ENCODE data around the gene MYOM1. TPM values are rescaled to one million over a fixed set of nuclear protein-coding genes. Genes with fewer than 3 reads are reported as not detected.
A peak's percentile ranks its signal among the peaks of the same experiment; 100 is the strongest.

Gene MYOM1
- total RNA-seq, 2 experiments from 2014 or later, result 2.4 to 3.8 TPM

DNA sequence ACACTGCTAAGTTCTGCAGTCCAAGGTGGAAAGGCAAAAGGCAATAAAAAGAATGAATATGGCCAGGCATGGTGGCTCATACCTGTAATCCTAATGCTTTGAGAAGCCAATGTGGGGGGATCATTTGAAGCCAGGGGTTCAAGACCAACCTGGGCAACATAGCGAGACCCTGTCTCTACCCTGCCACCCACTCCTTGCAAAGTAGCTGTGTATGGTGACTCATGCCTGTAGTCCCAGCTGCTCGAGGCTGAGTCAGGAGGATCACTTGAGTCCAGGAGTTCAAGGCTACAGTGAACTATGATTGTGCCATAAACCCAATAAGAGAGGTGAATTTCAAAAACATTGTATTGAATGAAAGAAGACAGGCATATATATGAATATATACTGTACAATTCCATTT, 44.6 kb upstream of the MYOM1 start:
- TF ChIP-seq EZH2phosphoT487 (IDR thresholded peaks at IDR 0.05; ENCODE audit: borderline replicate concordance, low read depth, low read length), result no peak
- TF ChIP-seq, protein P1, sequence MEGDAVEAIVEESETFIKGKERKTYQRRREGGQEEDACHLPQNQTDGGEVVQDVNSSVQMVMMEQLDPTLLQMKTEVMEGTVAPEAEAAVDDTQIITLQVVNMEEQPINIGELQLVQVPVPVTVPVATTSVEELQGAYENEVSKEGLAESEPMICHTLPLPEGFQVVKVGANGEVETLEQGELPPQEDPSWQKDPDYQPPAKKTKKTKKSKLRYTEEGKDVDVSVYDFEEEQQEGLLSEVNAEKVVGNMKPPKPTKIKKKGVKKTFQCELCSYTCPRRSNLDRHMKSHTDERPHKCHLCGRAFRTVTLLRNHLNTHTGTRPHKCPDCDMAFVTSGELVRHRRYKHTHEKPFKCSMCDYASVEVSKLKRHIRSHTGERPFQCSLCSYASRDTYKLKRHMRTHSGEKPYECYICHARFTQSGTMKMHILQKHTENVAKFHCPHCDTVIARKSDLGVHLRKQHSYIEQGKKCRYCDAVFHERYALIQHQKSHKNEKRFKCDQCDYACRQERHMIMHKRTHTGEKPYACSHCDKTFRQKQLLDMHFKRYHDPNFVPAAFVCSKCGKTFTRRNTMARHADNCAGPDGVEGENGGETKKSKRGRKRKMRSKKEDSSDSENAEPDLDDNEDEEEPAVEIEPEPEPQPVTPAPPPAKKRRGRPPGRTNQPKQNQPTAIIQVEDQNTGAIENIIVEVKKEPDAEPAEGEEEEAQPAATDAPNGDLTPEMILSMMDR (conservative IDR thresholded peaks at IDR 0.05; ENCODE audit: low read length), result no peak
- Histone ChIP-seq H2AFZ (ENCODE audit: low read length) (no peak overlapping the region), H3K4me2 (ENCODE audit: low read length) (peak overlapping the region; percentile 93), H3K9me2 (ENCODE audit: insufficient read depth, low read length) (no peaks in the 10 kb centered on the region), H3K79me2 (ENCODE audit: insufficient read depth, low read depth, low read length) (peaks cover 88% of the 10 kb centered on the region), H3K36me3 (ENCODE audit: insufficient read depth, low read length) (peaks cover 4% of the 10 kb centered on the region; the same call in 1 of the 2 replicates), H4K20me1 (ENCODE audit: insufficient read depth, low read length) (peaks cover 31% of the 10 kb centered on the region; the same call in 1 of the 2 replicates), H3K4me3 (ENCODE audit: low read depth, low read length, poor library complexity, severe bottlenecking) (peak overlapping the region; percentile 86), H3K27ac (ENCODE audit: low read depth, low read length, poor library complexity, severe bottlenecking) (peak overlapping the region; percentile 53), H3K9me3 (ENCODE audit: low read length) (no peaks in the 10 kb centered on the region), H3K4me1 (ENCODE audit: insufficient read depth, low read length, poor library complexity, severe bottlenecking) (peaks cover 70% of the 10 kb centered on the region)
- CTCF ChIA-PET (ENCODE audit: unreplicated experiment), result interaction anchor here (0.8 to 1.1 kb wide), 2 partner anchors 15 to 33 kb away, joined by 3 read pairs; no protein-coding TSS in a partner anchor
- POLR2A ChIA-PET, result interaction anchor here (0.5 to 4.9 kb wide), 8 partner anchors 8 to 352 kb away, joined by 3 to 45 read pairs (median 4); no protein-coding TSS in a partner anchor
- no peak for DNase-seq (ENCODE audit: low spot score)
- BruUV-seq (replicated peaks), result no TSS peak
- intact Hi-C loops (cut with micrococcal nuclease; ENCODE audit: unreplicated experiment), result loop anchor here (5.0 kb wide), 1 partner anchor 607 kb away; the partner anchor contains the start of gene SMCHD1

- DNase-seq (ENCODE audit: low spot score), result no peak
- peaks cover 15% of the 10 kb centered on the region; the same call in 1 of the 2 replicates for H3K36me3 ChIP-seq (ENCODE audit: insufficient read depth, low read length)
- peak overlapping the region; percentile 81 for H3K27ac ChIP-seq (ENCODE audit: low read depth, low read length, poor library complexity, severe bottlenecking)
- no peaks in the 10 kb centered on the region for H3K9me3 ChIP-seq (ENCODE audit: low read length)
- H3K9me2 ChIP-seq (ENCODE audit: insufficient read depth, low read length), result no peaks in the 10 kb centered on the region
- intact Hi-C loops (cut with micrococcal nuclease; ENCODE audit: unreplicated experiment), result loop anchor here (5.0 kb wide), 1 partner anchor 606 kb away; the partner anchor contains the start of gene SMCHD1
- peak overlapping the region; percentile 86 for H3K4me3 ChIP-seq (ENCODE audit: low read depth, low read length, poor library complexity, severe bottlenecking)
- H2AFZ ChIP-seq (ENCODE audit: low read length), result no peak overlapping the region
- TSS peak; percentile 58 for BruUV-seq (replicated peaks)
- H4K20me1 ChIP-seq (ENCODE audit: insufficient read depth, low read length), result peaks cover 31% of the 10 kb centered on the region; the same call in 1 of the 2 replicates
- peaks cover 76% of the 10 kb centered on the region for H3K79me2 ChIP-seq (ENCODE audit: insufficient read depth, low read depth, low read length)
- H3K4me1 ChIP-seq (ENCODE audit: insufficient read depth, low read length, poor library complexity, severe bottlenecking), result peaks cover 70% of the 10 kb centered on the region
- TF ChIP-seq EZH2phosphoT487 (IDR thresholded peaks at IDR 0.05; ENCODE audit: borderline replicate concordance, low read depth, low read length), result no peak
- TF ChIP-seq, protein P1 (conservative IDR thresholded peaks at IDR 0.05; ENCODE audit: low read length), result no peak
- H3K4me2 ChIP-seq (ENCODE audit: low read length), result peak overlapping the region; percentile 93
- CTCF ChIA-PET (ENCODE audit: unreplicated experiment), result interaction anchor here (1.1 kb wide), 1 partner anchor 16 kb away, joined by 3 read pairs; no protein-coding TSS in a partner anchor
- POLR2A ChIA-PET, result interaction anchor here (0.6 to 4.9 kb wide), 11 partner anchors 8 to 401 kb away, joined by 3 to 45 read pairs (median 4); no protein-coding TSS in a partner anchor
Observed at GRCh38 chr18:3263132-3263700, 43.4 kb upstream of the MYOM1 start.
